ENCODE measurements around the gene HPD.
"Not testable (repeated sequence)": the region's sequence is repeated elsewhere in the genome, so short reads cannot be mapped to it uniquely, and the experiment has no call there.

The HPD gene

GRCh38 chr12:121883315-121883660 lies 24.6 kb upstream of the HPD start:
- no peak for DNase-seq (ENCODE audit: low read depth in 2 of 2)
- H3K4me3 ChIP-seq (replicated peaks in 1 of 2; ENCODE audit: low read depth in 2 of 2, low read length in 2 of 2): no peak overlapping the region
- no peak for TF ChIP-seq CTCF (IDR thresholded peaks at IDR 0.05; ENCODE audit: low read depth, low read length)

GRCh38 chr12:121876080-121876447 lies 17.4 kb upstream of the HPD start:
- DNase-seq (ENCODE audit: low read depth in 2 of 2); H3K4me3 ChIP-seq (replicated peaks in 1 of 2; ENCODE audit: low read depth in 2 of 2, low read length in 2 of 2): not testable (repeated sequence)

GRCh38 chr12:121875582-121875981 lies 16.9 kb upstream of the HPD start:
- H3K4me3 ChIP-seq (replicated peaks in 1 of 2; ENCODE audit: low read depth in 2 of 2, low read length in 2 of 2): no peak overlapping the region
- no peak for DNase-seq (ENCODE audit: low read depth in 2 of 2)
- no peak for TF ChIP-seq CTCF (IDR thresholded peaks at IDR 0.05; ENCODE audit: low read depth, low read length)

- TF ChIP-seq CTCF (IDR thresholded peaks at IDR 0.05; ENCODE audit: low read depth, low read length): no peak
- H3K4me3 ChIP-seq (replicated peaks in 1 of 2; ENCODE audit: low read depth in 2 of 2, low read length in 2 of 2): no peak overlapping the region
- no peak for DNase-seq (ENCODE audit: low read depth in 2 of 2)
These were observed 15.4 kb upstream of the HPD start for GRCh38 chr12:121874071-121874470.

GRCh38 chr12:121873216-121873569 lies 14.5 kb upstream of the HPD start:
- peak in 1 of 2 donors; percentile 62 for DNase-seq (ENCODE audit: low read depth in 2 of 2)
- no peak overlapping the region for H3K4me3 ChIP-seq (replicated peaks in 1 of 2; ENCODE audit: low read depth in 2 of 2, low read length in 2 of 2)
- TF ChIP-seq CTCF (IDR thresholded peaks at IDR 0.05; ENCODE audit: low read depth, low read length): no peak

- no peak overlapping the region for H3K4me3 ChIP-seq (replicated peaks in 1 of 2; ENCODE audit: low read depth in 2 of 2, low read length in 2 of 2)
- TF ChIP-seq CTCF (IDR thresholded peaks at IDR 0.05; ENCODE audit: low read depth, low read length): no peak
- peak; percentile 96 for DNase-seq (ENCODE audit: low read depth in 2 of 2)
These were observed 14.0 kb upstream of the HPD start for GRCh38 chr12:121872546-121873215.

GRCh38 chr12:121871467-121871866 lies 12.8 kb upstream of the HPD start:
- TF ChIP-seq CTCF (IDR thresholded peaks at IDR 0.05; ENCODE audit: low read depth, low read length): no peak
- H3K4me3 ChIP-seq (replicated peaks in 1 of 2; ENCODE audit: low read depth in 2 of 2, low read length in 2 of 2): no peak overlapping the region
- no peak for DNase-seq (ENCODE audit: low read depth in 2 of 2)

GRCh38 chr12:121869229-121869628 lies 10.6 kb upstream of the HPD start:
- DNase-seq (ENCODE audit: low read depth in 2 of 2); H3K4me3 ChIP-seq (replicated peaks in 1 of 2; ENCODE audit: low read depth in 2 of 2, low read length in 2 of 2): not testable (repeated sequence)
